Measurements from ENCODE around the gene KCNQ1. TPM values are rescaled to one million over a fixed set of nuclear protein-coding genes. Genes with fewer than 3 reads are reported as not detected.

Gene KCNQ1
- total and polyA plus RNA-seq, 2 of the 13 experiments (the other 11 are each of a cell fraction or from before 2014, with no cell fraction given): 0.02 to 0.08 TPM

GRCh38 chr11:2688381-2689231, 243.8 kb downstream of the KCNQ1 start (continued):
- TF ChIP-seq RBM39 (IDR thresholded peaks at IDR 0.05; ENCODE audit: low read depth, low read length, poor library complexity, severe bottlenecking) (no peak), MLX (CRISPR knock-in tag; IDR thresholded peaks at IDR 0.05) (no peak), HNF4A (CRISPR knock-in tag; IDR thresholded peaks at IDR 0.05) (no peak), XRCC5 (optimal IDR thresholded peaks at IDR 0.05; ENCODE audit: low read length) (no peak), SSRP1 (CRISPR knock-in tag; IDR thresholded peaks at IDR 0.05) (no peak), ESRRA (CRISPR knock-in tag; IDR thresholded peaks at IDR 0.05; ENCODE audit: low read depth) (0 out of 2 replicates have a peak, but pooled peaks have one; percentile 3), UBTF (CRISPR knock-in tag; IDR thresholded peaks at IDR 0.05) (peak; percentile 11), IKZF5 (CRISPR knock-in tag; IDR thresholded peaks at IDR 0.05) (no peak), MYC (CRISPR knock-in tag; IDR thresholded peaks at IDR 0.05; ENCODE audit: borderline replicate concordance) (0 out of 2 replicates have a peak, but pooled peaks have one; percentile 17), GMEB1 (CRISPR knock-in tag; IDR thresholded peaks at IDR 0.05; ENCODE audit: borderline replicate concordance) (no peak), ATAD3A (CRISPR knock-in tag; IDR thresholded peaks at IDR 0.05) (no peak), CSRNP1 (CRISPR knock-in tag; IDR thresholded peaks at IDR 0.05) (no peak), CREM (IDR thresholded peaks at IDR 0.05) (no peak), CREM (CRISPR knock-in tag; IDR thresholded peaks at IDR 0.05) (no peak), ZNF720 (CRISPR knock-in tag; IDR thresholded peaks at IDR 0.05) (no peak), ZNF143 (CRISPR knock-in tag; IDR thresholded peaks at IDR 0.05) (0 out of 2 replicates have a peak, but pooled peaks have one; percentile 33), DNMT1 (CRISPR knock-in tag; IDR thresholded peaks at IDR 0.05) (0 out of 2 replicates have a peak, but pooled peaks have one; percentile 17)
- TF ChIP-seq, protein P1, sequence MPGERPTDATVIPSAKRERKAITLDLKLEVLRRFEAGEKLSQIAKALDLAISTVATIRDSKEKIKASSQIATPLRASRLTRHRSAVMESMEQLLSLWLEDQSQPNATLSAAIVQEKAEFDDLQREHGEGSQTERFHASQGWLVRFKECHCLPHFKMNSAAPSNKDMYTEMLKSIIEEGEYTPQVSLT (CRISPR knock-in tag; IDR thresholded peaks at IDR 0.05; ENCODE audit: borderline replicate concordance, low read depth): no peak
- TF ChIP-seq, protein P2, sequence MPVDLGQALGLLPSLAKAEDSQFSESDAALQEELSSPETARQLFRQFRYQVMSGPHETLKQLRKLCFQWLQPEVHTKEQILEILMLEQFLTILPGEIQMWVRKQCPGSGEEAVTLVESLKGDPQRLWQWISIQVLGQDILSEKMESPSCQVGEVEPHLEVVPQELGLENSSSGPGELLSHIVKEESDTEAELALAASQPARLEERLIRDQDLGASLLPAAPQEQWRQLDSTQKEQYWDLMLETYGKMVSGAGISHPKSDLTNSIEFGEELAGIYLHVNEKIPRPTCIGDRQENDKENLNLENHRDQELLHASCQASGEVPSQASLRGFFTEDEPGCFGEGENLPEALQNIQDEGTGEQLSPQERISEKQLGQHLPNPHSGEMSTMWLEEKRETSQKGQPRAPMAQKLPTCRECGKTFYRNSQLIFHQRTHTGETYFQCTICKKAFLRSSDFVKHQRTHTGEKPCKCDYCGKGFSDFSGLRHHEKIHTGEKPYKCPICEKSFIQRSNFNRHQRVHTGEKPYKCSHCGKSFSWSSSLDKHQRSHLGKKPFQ (CRISPR knock-in tag; IDR thresholded peaks at IDR 0.05; ENCODE audit: insufficient replicate concordance): no peak

Data from HepG2 (cell line).